NT2/D1 (cell line): ENCODE measurements around the gene PRODH.

Experiments used
- SUZ12 ChIP-seq: IDR thresholded peaks from 2 replicates; pipeline ENCODE4 v1.6.1; 2011; ENCODE audit not compliant: insufficient read length, insufficient read depth; ENCODE audit errors: extremely low read depth
- YY1 ChIP-seq: IDR thresholded peaks from 2 replicates; pipeline ENCODE4 v1.6.1; 2011; ENCODE audit not compliant: insufficient read length, insufficient read depth
- ZNF274 ChIP-seq: IDR thresholded peaks from 2 replicates; pipeline ENCODE4 v1.6.1; 2011; ENCODE audit warnings: mild to moderate bottlenecking, low read depth, low read length

DNA sequence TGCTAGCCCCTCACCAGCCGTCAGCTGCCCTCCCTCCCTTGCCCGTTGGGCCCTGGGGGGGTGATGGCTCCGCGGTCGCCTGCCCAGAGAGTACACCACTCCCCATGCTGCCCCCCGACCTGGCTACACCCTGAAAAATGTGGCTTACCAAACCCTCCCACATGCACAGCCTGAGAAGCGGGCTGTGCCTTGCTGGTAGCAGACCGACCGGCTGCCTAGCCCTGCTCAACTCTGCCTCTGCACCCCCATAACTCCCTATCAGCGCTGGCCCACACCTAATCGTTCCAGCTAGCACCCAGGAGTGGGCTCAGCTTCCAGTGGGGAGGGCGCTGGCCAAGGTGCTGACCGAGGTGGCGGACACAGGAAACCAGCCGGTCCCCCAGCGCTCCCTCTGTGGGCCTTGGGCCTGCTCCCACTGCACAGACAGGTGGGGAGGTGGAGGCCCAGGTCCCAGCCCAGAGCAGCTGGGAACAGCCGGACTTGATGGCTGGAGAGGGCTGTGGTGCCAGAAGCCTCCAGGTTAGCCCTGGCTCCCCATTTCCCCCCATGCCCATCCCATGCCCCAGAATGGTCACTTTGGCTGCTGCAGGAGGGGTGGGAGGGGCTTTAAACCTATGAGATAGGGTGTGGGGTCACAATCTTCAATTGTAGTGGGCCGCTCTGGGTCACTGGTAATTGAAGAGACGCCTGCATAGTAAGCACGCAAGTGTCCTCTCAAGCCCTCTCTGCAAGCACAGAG is 32.1 kb upstream of the PRODH start:
- no peak for TF ChIP-seq ZNF274
- no peak for TF ChIP-seq YY1
- TF ChIP-seq SUZ12 = no peak
